IMR-90 (cell line): ENCODE measurements around the gene SPAG16. TPM values are rescaled to one million over a fixed set of nuclear protein-coding genes. Genes with fewer than 3 reads are reported as not detected.

Source experiments
- ATAC-seq: fragments of 200-7000 bp; cut with Tn5 transposase; 2 replicates; pipeline ENCODE4 v1.9.1; 2020; ENCODE audit warnings: low read depth, mild to moderate bottlenecking, moderate library complexity
- BruUV-seq: library from RNA; stranded (reverse); fragments of 400-500 nt; replicated peaks from 2 replicates; lab custom pipeline; 2021; lab: Mats Ljungman, UMichigan
- CTCF ChIA-PET: fragments of 300-600 bp; formaldehyde crosslinking; extraction: SDS; loops from one replicate; lab custom pipeline; 2021; ENCODE audit warnings: antibody characterized with exemption; lab: Yijun Ruan, JAX
- POLR2A ChIA-PET: fragments of 300-600 bp; sonication (Branson Sonifier 250); formaldehyde crosslinking; loops from one replicate; lab custom pipeline; 2022; ENCODE audit warnings: antibody characterized with exemption; ENCODE audit not compliant: unreplicated experiment; lab: Charles Lee
- DNase-seq: peaks from one replicate; pipeline ENCODE4 v3.0.0; 2013
- H2AFZ ChIP-seq: replicated peaks from 2 replicates; pipeline ENCODE3; 2013; ENCODE audit warnings: low read length, mild to moderate bottlenecking; ENCODE audit not compliant: poor library complexity
- H2AK5ac ChIP-seq: 2 replicates; pipeline ENCODE4 v1.6.1; 2013; ENCODE audit warnings: low read depth, low read length, inconsistent platforms
- H2AK9ac ChIP-seq: replicated peaks from 2 replicates; pipeline ENCODE3; 2013; ENCODE audit warnings: mild to moderate bottlenecking, low read depth, low read length, moderate library complexity; ENCODE audit not compliant: poor library complexity
- H2BK120ac ChIP-seq: 2 replicates; pipeline ENCODE4 v1.6.1; 2013; ENCODE audit warnings: low read depth, low read length, inconsistent platforms
- H2BK15ac ChIP-seq: 3 replicates; pipeline ENCODE4 v1.6.1; 2013; ENCODE audit warnings: low read depth, low read length, inconsistent platforms
- H2BK20ac ChIP-seq: 2 replicates; pipeline ENCODE4 v1.6.1; 2013; ENCODE audit warnings: low read depth, mild to moderate bottlenecking, inconsistent platforms, low read length, moderate library complexity
- H2BK5ac ChIP-seq: 2 replicates; pipeline ENCODE4 v1.6.1; 2013; ENCODE audit warnings: mild to moderate bottlenecking, low read depth, low read length, inconsistent platforms; ENCODE audit not compliant: poor library complexity, severe bottlenecking
- H3K14ac ChIP-seq: replicated peaks from 2 replicates; pipeline ENCODE4 v1.6.1; 2013; ENCODE audit warnings: low read depth, low read length, inconsistent platforms
- H3K18ac ChIP-seq: 2 replicates; pipeline ENCODE4 v1.6.1; 2013; ENCODE audit warnings: low read depth, low read length, control low read depth
- H3K23ac ChIP-seq: 2 replicates; pipeline ENCODE4 v1.6.1; 2013; ENCODE audit warnings: low read depth, low read length, inconsistent platforms
- H3K27ac ChIP-seq: 2 replicates; pipeline ENCODE4 v1.5.1; 2013; ENCODE audit warnings: mild to moderate bottlenecking, control low read depth, low read length; ENCODE audit not compliant: insufficient read depth
- H3K27me3 ChIP-seq: 2 replicates; pipeline ENCODE4 v1.6.1; 2013; ENCODE audit warnings: low read length; ENCODE audit not compliant: control insufficient read depth, insufficient read depth
- H3K36me3 ChIP-seq: 2 replicates; pipeline ENCODE4 v1.6.1; 2013; ENCODE audit warnings: low read length, mixed read lengths; ENCODE audit not compliant: control insufficient read depth, insufficient read depth
- H3K4ac ChIP-seq: 2 replicates; pipeline ENCODE4 v1.6.1; 2013; ENCODE audit warnings: low read depth, low read length, inconsistent platforms
- H3K4me1 ChIP-seq: 2 replicates; pipeline ENCODE4 v1.6.1; 2013; ENCODE audit warnings: low read length, mixed read lengths; ENCODE audit not compliant: control insufficient read depth, insufficient read depth
- H3K4me2 ChIP-seq: 2 replicates; pipeline ENCODE4 v1.6.1; 2013; ENCODE audit warnings: low read depth, mild to moderate bottlenecking, control low read depth, low read length, moderate library complexity
- H3K4me3 ChIP-seq: 2 replicates; pipeline ENCODE4 v1.5.1; 2013; ENCODE audit warnings: low read depth, mild to moderate bottlenecking, control low read depth, low read length, moderate library complexity; ENCODE audit not compliant: insufficient read depth
- H3K56ac ChIP-seq: 2 replicates; pipeline ENCODE4 v1.6.1; 2013; ENCODE audit warnings: low read length, inconsistent platforms; ENCODE audit not compliant: insufficient read depth; ENCODE audit errors: extremely low read depth
- H3K79me1 ChIP-seq, 2 experiments: 2 replicates each; pipeline ENCODE4 v1.6.1; 2013; ENCODE audit warnings: low read length in 2 of 2, inconsistent platforms in 1 of 2, low read depth in 1 of 2
- H3K9ac ChIP-seq: 2 replicates; pipeline ENCODE4 v1.6.1; 2013; ENCODE audit warnings: low read depth, low read length, control low read depth
- H3K9me1 ChIP-seq: 2 replicates; pipeline ENCODE4 v1.6.1; 2013; ENCODE audit warnings: low read length, inconsistent platforms; ENCODE audit not compliant: insufficient read depth
- H3K9me3 ChIP-seq: 2 replicates; pipeline ENCODE4 v1.6.1; 2013; ENCODE audit warnings: low read length; ENCODE audit not compliant: control insufficient read depth, insufficient read depth
- H4K20me1 ChIP-seq: 2 replicates; pipeline ENCODE4 v1.6.1; 2013; ENCODE audit warnings: low read length, inconsistent platforms; ENCODE audit not compliant: insufficient read depth
- H4K5ac ChIP-seq: 2 replicates; pipeline ENCODE4 v1.6.1; 2013; ENCODE audit warnings: mild to moderate bottlenecking, low read depth, low read length, control low read depth
- H4K8ac ChIP-seq, 2 experiments: 2 replicates each; pipeline ENCODE4 v1.6.1; 2013; ENCODE audit warnings: low read depth in 2 of 2, low read length in 2 of 2, control low read depth in 1 of 2, inconsistent platforms in 1 of 2
- H4K91ac ChIP-seq: 2 replicates; pipeline ENCODE4 v1.6.1; 2013; ENCODE audit warnings: low read depth, low read length, inconsistent platforms; ENCODE audit not compliant: insufficient read depth
- CEBPB ChIP-seq: IDR thresholded peaks from 2 replicates; pipeline ENCODE4 v1.6.1; 2012; ENCODE audit warnings: low read depth, low read length, improper control_type of control experiment
- CHD1 ChIP-seq: IDR thresholded peaks from 2 replicates; pipeline ENCODE4 v1.6.1; 2012; ENCODE audit warnings: low read depth, low read length, improper control_type of control experiment
- FOS ChIP-seq: fragments of 150-350 bp; IDR thresholded peaks from 2 replicates; pipeline ENCODE4 v1.6.1; 2016; ENCODE audit warnings: low read depth, low read length
- MAFK ChIP-seq: IDR thresholded peaks from 2 replicates; pipeline ENCODE4 v1.6.1; 2012; ENCODE audit warnings: low read depth, low read length, improper control_type of control experiment
- MAZ ChIP-seq: IDR thresholded peaks from 2 replicates; pipeline ENCODE4 v1.6.1; 2012; ENCODE audit warnings: low read depth, mild to moderate bottlenecking, low read length, improper control_type of control experiment, moderate library complexity, borderline replicate concordance
- MXI1 ChIP-seq: IDR thresholded peaks from 2 replicates; pipeline ENCODE4 v1.6.1; 2012; ENCODE audit warnings: low read depth, mild to moderate bottlenecking, low read length, moderate library complexity, borderline replicate concordance
- NFE2L2 ChIP-seq: fragments of 150-350 bp; IDR thresholded peaks from 2 replicates; pipeline ENCODE4 v1.6.1; 2016; ENCODE audit warnings: low read depth, mild to moderate bottlenecking, low read length
- POLR2A ChIP-seq: IDR thresholded peaks from 2 replicates; pipeline ENCODE4 v1.6.1; 2012; ENCODE audit warnings: mild to moderate bottlenecking, low read depth, low read length
- RAD21 ChIP-seq: IDR thresholded peaks from 2 replicates; pipeline ENCODE4 v1.6.1; 2012; ENCODE audit warnings: low read length, improper control_type of control experiment
- RCOR1 ChIP-seq: IDR thresholded peaks from 2 replicates; pipeline ENCODE4 v1.6.1; 2012; ENCODE audit warnings: mild to moderate bottlenecking, low read length, improper control_type of control experiment; ENCODE audit not compliant: insufficient replicate concordance
- RFX5 ChIP-seq: IDR thresholded peaks from 2 replicates; pipeline ENCODE4 v1.8.0; 2012; ENCODE audit warnings: low read depth, mild to moderate bottlenecking, low read length, moderate library complexity
- SMC3 ChIP-seq: fragments of 150-350 bp; IDR thresholded peaks from 2 replicates; pipeline ENCODE4 v1.6.1; 2016; ENCODE audit warnings: low read depth, mild to moderate bottlenecking, antibody characterized with exemption, low read length, moderate library complexity
- WGBS, 2 experiments: methylation state at CpG; one replicate each; pipeline versions ENCODE4 v1.1.5 to v1.1.7; 2013; ENCODE audit warnings: missing lambda C conversion rate in 2 of 2; ENCODE audit not compliant: insufficient read length in 1 of 2; ENCODE audit errors: extremely low coverage in 2 of 2; 5-methylcytosine and 5-hydroxymethylcytosine counted together
- dilution Hi-C: fragments of 300-500 bp; cut with HindIII; formaldehyde crosslinking; loops from one replicate; pipeline ENCODE4 v1.14.3; 2018; ENCODE audit warnings: low sequenced_read_pairs; ENCODE audit not compliant: unreplicated experiment
- in situ Hi-C: fragments of 300-500 bp; cut with MboI; formaldehyde crosslinking; loops from 3 replicates; pipeline ENCODE4 v1.14.3; 2019; ENCODE audit warnings: low sequenced_read_pairs, inconsistent platforms, mixed read lengths
- intact Hi-C: fragments of 100-400 bp; cut with micrococcal nuclease; formaldehyde crosslinking; loops from 2 replicates; pipeline ENCODE4 v1.10.0; 2022
- polyA plus RNA-seq, 3 experiments: library from polyadenylated mRNA; depleted of rRNA; stranded (reverse); fragments of >200 nt; gene quantifications; 2 replicates each; pipeline ENCODE4 v1.2.3, GENCODE V29; 2012; ENCODE audit warnings: low replicate concordance in 1 of 3
- total RNA-seq: library from RNA; depleted of rRNA; stranded (reverse); fragments of >200 nt; gene quantifications from 2 replicates; pipeline ENCODE4 v1.2.3, GENCODE V29; 2012
- TF ChIP-seq, protein P1 (sequence below): fragments of 150-350 bp; IDR thresholded peaks from 2 replicates; pipeline ENCODE4 v1.6.1; 2017; ENCODE audit warnings: mild to moderate bottlenecking, antibody characterized with exemption, low read length, low read depth
- TF ChIP-seq, protein P2 (sequence below): conservative IDR thresholded peaks from 2 replicates; pipeline ENCODE4 v1.5.1; 2012; ENCODE audit warnings: mild to moderate bottlenecking, low read depth, low read length, improper control_type of control experiment

The SPAG16 gene
- total and polyA plus RNA-seq, 2 of the 4 experiments (the other 2 are of a cell fraction): 7.3 to 13.5 TPM

DNA sequence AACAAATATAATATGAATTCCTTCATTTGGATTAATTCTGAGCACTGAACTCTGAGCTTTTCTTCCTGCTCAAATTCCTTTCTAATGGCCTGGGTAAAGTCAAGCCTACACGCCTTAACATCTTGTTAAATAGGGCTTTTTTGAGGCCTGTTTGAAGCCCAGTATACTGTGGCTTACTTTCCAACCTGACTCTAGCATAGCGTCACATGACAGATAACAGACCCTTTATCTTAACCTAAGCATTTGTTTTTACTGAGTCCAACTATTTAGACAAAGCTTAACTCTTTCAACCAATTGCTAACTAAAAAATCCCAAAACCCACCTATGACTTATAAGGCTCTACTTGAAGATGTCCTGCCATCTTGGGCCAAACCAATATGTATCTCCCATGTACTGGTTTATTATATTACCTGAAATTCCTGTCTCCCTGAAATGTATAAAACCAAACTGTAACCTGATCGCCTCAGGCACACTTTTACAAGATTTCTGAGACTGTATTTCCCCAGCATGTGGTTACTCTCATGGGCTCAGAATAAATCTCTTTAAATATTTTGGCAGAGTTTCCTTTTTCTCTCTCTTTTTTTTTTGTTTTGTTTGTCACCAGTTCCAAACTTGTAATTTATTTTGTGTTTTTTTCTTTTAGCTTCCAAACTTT lies 855.5 kb downstream of the SPAG16 start:
- Histone ChIP-seq H3K9ac (no peak overlapping the region), H3K4me1 (no peaks in the 10 kb centered on the region), H4K91ac (no peak overlapping the region), H3K4me3 (no peak overlapping the region), H3K9me3 (no peaks in the 10 kb centered on the region), H3K4me2 (no peak overlapping the region), H2AFZ (no peak overlapping the region), H2BK5ac (no peak overlapping the region), H2BK120ac (no peak overlapping the region), H4K8ac (no peak overlapping the region), H2AK9ac (no peak overlapping the region), H3K14ac (no peak overlapping the region), H3K56ac (no peak overlapping the region), H3K79me1 (no peaks in the 10 kb centered on the region), H2BK20ac (no peak overlapping the region), H3K36me3 (no peaks in the 10 kb centered on the region), H3K27ac (no peak overlapping the region), H4K5ac (no peak overlapping the region), H3K9me1 (no peaks in the 10 kb centered on the region), H3K18ac (no peak overlapping the region), H2BK15ac (no peak overlapping the region), H3K27me3 (no peaks in the 10 kb centered on the region), H4K20me1 (no peaks in the 10 kb centered on the region), H3K4ac (no peak overlapping the region), H2AK5ac (no peak overlapping the region), H3K23ac (no peak overlapping the region)
- in situ Hi-C loops (no loop called here), dilution Hi-C loops (no loop called here), intact Hi-C loops (loop anchor here (1.0 kb wide), 1 partner anchor 25 kb away; no protein-coding TSS in a partner anchor)
- DNase-seq (no peak), ATAC-seq (no peak)
- 83% methylated on average over 1 of the region's 3 CpGs; no CpG with 5 or more reads in 1 of the 2 experiments for WGBS, 2 experiments
- ChIA-PET POLR2A (no interaction called here), CTCF (interaction anchor here (0.6 kb wide), 2 partner anchors 815 to 992 kb away, joined by 3 to 5 read pairs; no protein-coding TSS in a partner anchor)
- no TSS peak for BruUV-seq
- no peak for TF ChIP-seq MAFK
- no peak for TF ChIP-seq RFX5
- TF ChIP-seq, protein P1, sequence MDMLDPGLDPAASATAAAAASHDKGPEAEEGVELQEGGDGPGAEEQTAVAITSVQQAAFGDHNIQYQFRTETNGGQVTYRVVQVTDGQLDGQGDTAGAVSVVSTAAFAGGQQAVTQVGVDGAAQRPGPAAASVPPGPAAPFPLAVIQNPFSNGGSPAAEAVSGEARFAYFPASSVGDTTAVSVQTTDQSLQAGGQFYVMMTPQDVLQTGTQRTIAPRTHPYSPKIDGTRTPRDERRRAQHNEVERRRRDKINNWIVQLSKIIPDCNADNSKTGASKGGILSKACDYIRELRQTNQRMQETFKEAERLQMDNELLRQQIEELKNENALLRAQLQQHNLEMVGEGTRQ: no peak
- TF ChIP-seq RCOR1: no peak
- TF ChIP-seq POLR2A: no peak
- TF ChIP-seq SMC3: no peak
- TF ChIP-seq, protein P2, sequence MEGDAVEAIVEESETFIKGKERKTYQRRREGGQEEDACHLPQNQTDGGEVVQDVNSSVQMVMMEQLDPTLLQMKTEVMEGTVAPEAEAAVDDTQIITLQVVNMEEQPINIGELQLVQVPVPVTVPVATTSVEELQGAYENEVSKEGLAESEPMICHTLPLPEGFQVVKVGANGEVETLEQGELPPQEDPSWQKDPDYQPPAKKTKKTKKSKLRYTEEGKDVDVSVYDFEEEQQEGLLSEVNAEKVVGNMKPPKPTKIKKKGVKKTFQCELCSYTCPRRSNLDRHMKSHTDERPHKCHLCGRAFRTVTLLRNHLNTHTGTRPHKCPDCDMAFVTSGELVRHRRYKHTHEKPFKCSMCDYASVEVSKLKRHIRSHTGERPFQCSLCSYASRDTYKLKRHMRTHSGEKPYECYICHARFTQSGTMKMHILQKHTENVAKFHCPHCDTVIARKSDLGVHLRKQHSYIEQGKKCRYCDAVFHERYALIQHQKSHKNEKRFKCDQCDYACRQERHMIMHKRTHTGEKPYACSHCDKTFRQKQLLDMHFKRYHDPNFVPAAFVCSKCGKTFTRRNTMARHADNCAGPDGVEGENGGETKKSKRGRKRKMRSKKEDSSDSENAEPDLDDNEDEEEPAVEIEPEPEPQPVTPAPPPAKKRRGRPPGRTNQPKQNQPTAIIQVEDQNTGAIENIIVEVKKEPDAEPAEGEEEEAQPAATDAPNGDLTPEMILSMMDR: no peak
- TF ChIP-seq MAZ: no peak
- no peak for TF ChIP-seq CHD1
- no peak for TF ChIP-seq RAD21
- TF ChIP-seq FOS: no peak
- no peak for TF ChIP-seq CEBPB
- TF ChIP-seq MXI1: no peak
- TF ChIP-seq NFE2L2: no peak
